ENCODE data around the gene TBC1D10A.

DNA sequence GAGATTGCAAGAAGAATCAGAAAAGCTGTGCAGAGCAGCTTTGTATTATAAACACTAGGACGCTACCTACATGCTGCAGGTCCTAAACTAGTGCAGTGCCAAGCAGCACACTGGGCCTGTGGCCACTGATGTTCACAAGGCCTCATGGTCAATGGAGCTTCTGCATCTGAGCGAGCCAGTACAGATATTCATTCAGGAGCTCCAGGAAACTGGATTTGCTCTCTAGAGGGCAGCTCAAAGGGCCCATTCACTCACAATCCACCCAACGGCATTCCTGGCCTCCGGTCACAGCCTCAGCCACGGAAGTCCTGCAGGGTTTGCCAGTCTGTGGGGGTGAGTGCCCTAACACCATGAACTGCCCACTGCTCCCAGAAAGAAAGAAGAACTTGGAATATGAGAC is 5.8 kb upstream of the TBC1D10A start:
- TF ChIP-seq POLR2AphosphoS5 (IDR thresholded peaks at IDR 0.05; ENCODE audit: low read depth, low read length) (no peak), SIN3A (IDR thresholded peaks at IDR 0.05; ENCODE audit: borderline replicate concordance, insufficient read depth, low read length) (no peak), REST (IDR thresholded peaks at IDR 0.05; ENCODE audit: insufficient read depth in 1 of 2, low read depth in 2 of 2, low read length in 2 of 2) (no peak), TAF1 (IDR thresholded peaks at IDR 0.05; ENCODE audit: borderline replicate concordance, insufficient read depth, low read length) (no peak), FOXP2 (optimal IDR thresholded peaks at IDR 0.05; ENCODE audit: borderline replicate concordance, extremely low read depth, extremely low read length, insufficient read depth) (no peak)
